Measurements from ENCODE around the gene TCTN2. TPM values are rescaled to one million over a fixed set of nuclear protein-coding genes. Genes with fewer than 3 reads are reported as not detected.

TCTN2 gene
- total RNA-seq, 1 donor from 2014 or later, result 9.2 TPM

DNA sequence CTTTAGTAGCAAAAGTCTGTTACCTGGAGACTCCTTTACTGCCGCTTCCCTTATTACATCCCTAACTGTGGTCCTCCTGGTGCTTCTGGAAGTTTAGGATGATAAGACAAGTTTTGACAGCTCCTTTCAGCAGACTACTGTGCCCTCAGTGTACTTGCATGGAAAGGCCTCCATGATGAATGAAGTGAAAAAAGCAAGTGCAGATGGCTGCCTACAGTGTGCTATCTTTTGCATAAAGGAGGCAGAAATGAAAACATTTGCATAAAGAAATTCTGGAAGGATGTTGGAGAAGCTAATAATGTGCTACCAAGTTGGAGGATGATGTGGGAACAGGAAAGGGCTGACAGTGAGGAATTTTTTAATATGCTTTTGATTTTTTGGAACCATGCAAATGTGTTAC is 4.5 kb downstream of the TCTN2 start:
- DNase-seq (ENCODE audit: low read depth) (no peak), FAIRE-seq (no peak)
- Histone ChIP-seq H3K27me3 (ENCODE audit: insufficient read depth, low read length) (no peaks in the 10 kb centered on the region), H4K20me1 (ENCODE audit: insufficient read depth, low read length) (no peaks in the 10 kb centered on the region), H3K4me2 (ENCODE audit: low read length) (no peak overlapping the region), H3K4me1 (ENCODE audit: insufficient read depth, low read length) (peaks cover 13% of the 10 kb centered on the region), H3K9ac (ENCODE audit: low read length) (no peak overlapping the region), H2AFZ (ENCODE audit: low read depth, low read length) (no peak overlapping the region), H3K36me3 (ENCODE audit: insufficient read depth, low read length) (no peaks in the 10 kb centered on the region), H3K27ac (ENCODE audit: low read depth, low read length) (no peak overlapping the region), H3K79me2 (ENCODE audit: insufficient read depth, low read length) (no peaks in the 10 kb centered on the region), H3K9me3 (ENCODE audit: insufficient read depth, low read depth, low read length) (no peaks in the 10 kb centered on the region), H3K4me3 (ENCODE audit: insufficient read depth, low read depth, low read length) (no peak overlapping the region)
- Mint-ChIP-seq H3K4me3 (ENCODE audit: unreplicated experiment) (no peak overlapping the region), H3K4me1 (ENCODE audit: low read depth, unreplicated experiment) (peaks cover 2% of the 10 kb centered on the region), H3K27me3 (ENCODE audit: low read depth, unreplicated experiment) (no peaks in the 10 kb centered on the region), H3K36me3 (ENCODE audit: low read depth, unreplicated experiment) (peaks cover 13% of the 10 kb centered on the region), H3K9me3 (ENCODE audit: unreplicated experiment) (no peaks in the 10 kb centered on the region), H3K27ac (ENCODE audit: unreplicated experiment) (no peak overlapping the region)
- no peak for TF ChIP-seq EZH2 (IDR thresholded peaks at IDR 0.05; ENCODE audit: insufficient read depth, low read length)
- TF ChIP-seq, protein P1, sequence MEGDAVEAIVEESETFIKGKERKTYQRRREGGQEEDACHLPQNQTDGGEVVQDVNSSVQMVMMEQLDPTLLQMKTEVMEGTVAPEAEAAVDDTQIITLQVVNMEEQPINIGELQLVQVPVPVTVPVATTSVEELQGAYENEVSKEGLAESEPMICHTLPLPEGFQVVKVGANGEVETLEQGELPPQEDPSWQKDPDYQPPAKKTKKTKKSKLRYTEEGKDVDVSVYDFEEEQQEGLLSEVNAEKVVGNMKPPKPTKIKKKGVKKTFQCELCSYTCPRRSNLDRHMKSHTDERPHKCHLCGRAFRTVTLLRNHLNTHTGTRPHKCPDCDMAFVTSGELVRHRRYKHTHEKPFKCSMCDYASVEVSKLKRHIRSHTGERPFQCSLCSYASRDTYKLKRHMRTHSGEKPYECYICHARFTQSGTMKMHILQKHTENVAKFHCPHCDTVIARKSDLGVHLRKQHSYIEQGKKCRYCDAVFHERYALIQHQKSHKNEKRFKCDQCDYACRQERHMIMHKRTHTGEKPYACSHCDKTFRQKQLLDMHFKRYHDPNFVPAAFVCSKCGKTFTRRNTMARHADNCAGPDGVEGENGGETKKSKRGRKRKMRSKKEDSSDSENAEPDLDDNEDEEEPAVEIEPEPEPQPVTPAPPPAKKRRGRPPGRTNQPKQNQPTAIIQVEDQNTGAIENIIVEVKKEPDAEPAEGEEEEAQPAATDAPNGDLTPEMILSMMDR (IDR thresholded peaks at IDR 0.05; ENCODE audit: insufficient read depth, low read depth, low read length), result no peak

DNA sequence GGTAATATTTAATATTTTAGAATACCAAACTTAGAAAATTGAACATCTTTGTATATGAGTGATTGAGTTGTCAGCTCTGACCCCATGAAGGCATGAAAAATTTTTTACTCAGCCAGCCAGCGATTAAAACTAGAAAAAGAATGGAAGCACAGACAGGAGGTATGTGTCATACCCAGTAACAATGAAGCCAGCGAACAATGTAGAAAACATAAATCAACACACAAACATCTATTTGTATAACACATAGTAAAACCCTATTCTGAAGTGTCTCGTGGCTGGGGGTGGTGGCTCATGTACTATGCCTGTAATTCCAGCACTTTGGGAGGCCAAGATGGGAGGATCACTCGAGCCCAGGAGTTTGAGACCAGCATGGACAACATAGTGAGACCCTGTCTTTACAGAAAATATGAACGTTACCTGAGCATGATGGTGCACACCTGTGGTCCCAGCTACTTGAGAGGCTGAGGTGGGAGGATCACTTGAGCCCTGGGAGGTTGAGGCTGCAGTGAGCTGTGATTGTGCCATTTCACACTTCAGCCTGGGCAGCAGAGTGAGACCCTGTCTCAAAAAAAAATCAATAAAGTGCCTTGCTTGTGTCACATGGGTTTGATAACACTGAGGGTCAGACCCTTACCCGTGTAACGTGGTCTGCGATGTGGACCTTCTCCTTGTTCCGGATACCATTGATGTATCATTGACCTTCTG is 5.9 kb downstream of the TCTN2 start:
- Histone ChIP-seq H3K27ac (ENCODE audit: low read depth, low read length) (no peak overlapping the region), H3K36me3 (ENCODE audit: insufficient read depth, low read length) (no peaks in the 10 kb centered on the region), H3K9me3 (ENCODE audit: insufficient read depth, low read depth, low read length) (no peaks in the 10 kb centered on the region), H4K20me1 (ENCODE audit: insufficient read depth, low read length) (no peaks in the 10 kb centered on the region), H3K79me2 (ENCODE audit: insufficient read depth, low read length) (no peaks in the 10 kb centered on the region), H3K4me2 (ENCODE audit: low read length) (no peak overlapping the region), H2AFZ (ENCODE audit: low read depth, low read length) (no peak overlapping the region), H3K27me3 (ENCODE audit: insufficient read depth, low read length) (no peaks in the 10 kb centered on the region), H3K9ac (ENCODE audit: low read length) (no peak overlapping the region), H3K4me3 (ENCODE audit: insufficient read depth, low read depth, low read length) (no peak overlapping the region), H3K4me1 (ENCODE audit: insufficient read depth, low read length) (peaks cover 4% of the 10 kb centered on the region)
- Mint-ChIP-seq H3K27ac (ENCODE audit: unreplicated experiment) (no peak overlapping the region), H3K4me1 (ENCODE audit: low read depth, unreplicated experiment) (peaks cover 2% of the 10 kb centered on the region), H3K27me3 (ENCODE audit: low read depth, unreplicated experiment) (no peaks in the 10 kb centered on the region), H3K36me3 (ENCODE audit: low read depth, unreplicated experiment) (peaks cover 20% of the 10 kb centered on the region), H3K9me3 (ENCODE audit: unreplicated experiment) (no peaks in the 10 kb centered on the region), H3K4me3 (ENCODE audit: unreplicated experiment) (no peak overlapping the region)
- no peak for DNase-seq (ENCODE audit: low read depth)
- no peak for FAIRE-seq
- TF ChIP-seq EZH2 (IDR thresholded peaks at IDR 0.05; ENCODE audit: insufficient read depth, low read length), result no peak
- TF ChIP-seq, protein P1 (IDR thresholded peaks at IDR 0.05; ENCODE audit: insufficient read depth, low read depth, low read length), result no peak

DNA sequence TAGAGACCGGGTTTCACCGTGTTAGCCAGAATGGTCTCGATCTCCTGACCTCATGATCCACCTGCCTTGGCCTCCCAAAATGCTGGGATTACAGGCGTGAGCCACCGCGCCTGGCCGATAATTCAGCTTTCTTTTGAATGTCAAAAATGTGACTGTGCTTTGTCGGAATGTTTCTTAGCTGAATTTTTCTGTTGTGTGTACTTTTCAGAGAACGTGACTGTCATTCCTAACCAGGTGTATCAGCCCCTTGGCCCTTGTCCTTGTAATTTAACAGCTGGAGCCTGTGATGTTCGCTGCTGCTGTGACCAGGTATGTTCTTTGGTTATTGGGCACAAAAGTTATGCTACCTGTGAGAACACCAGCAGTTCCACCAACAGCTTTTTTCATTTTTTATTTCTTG is 8.1 kb downstream of the TCTN2 start:
- DNase-seq (ENCODE audit: low read depth) (no peak), FAIRE-seq (no peak)
- Histone ChIP-seq H3K9me3 (ENCODE audit: insufficient read depth, low read depth, low read length) (no peaks in the 10 kb centered on the region), H4K20me1 (ENCODE audit: insufficient read depth, low read length) (no peaks in the 10 kb centered on the region), H3K9ac (ENCODE audit: low read length) (no peak overlapping the region), H3K79me2 (ENCODE audit: insufficient read depth, low read length) (no peaks in the 10 kb centered on the region), H3K27me3 (ENCODE audit: insufficient read depth, low read length) (no peaks in the 10 kb centered on the region), H3K4me2 (ENCODE audit: low read length) (no peak overlapping the region), H3K36me3 (ENCODE audit: insufficient read depth, low read length) (no peaks in the 10 kb centered on the region), H2AFZ (ENCODE audit: low read depth, low read length) (no peak overlapping the region), H3K4me1 (ENCODE audit: insufficient read depth, low read length) (no peaks in the 10 kb centered on the region), H3K27ac (ENCODE audit: low read depth, low read length) (no peak overlapping the region), H3K4me3 (ENCODE audit: insufficient read depth, low read depth, low read length) (no peak overlapping the region)
- H3K4me3 Mint-ChIP-seq (ENCODE audit: unreplicated experiment), result no peak overlapping the region
- H3K27ac Mint-ChIP-seq (ENCODE audit: unreplicated experiment), result no peak overlapping the region
- H3K4me1 Mint-ChIP-seq (ENCODE audit: low read depth, unreplicated experiment), result no peaks in the 10 kb centered on the region
- H3K36me3 Mint-ChIP-seq (ENCODE audit: low read depth, unreplicated experiment), result peaks cover 15% of the 10 kb centered on the region
- TF ChIP-seq, protein P1 (IDR thresholded peaks at IDR 0.05; ENCODE audit: insufficient read depth, low read depth, low read length), result no peak
- no peaks in the 10 kb centered on the region for H3K27me3 Mint-ChIP-seq (ENCODE audit: low read depth, unreplicated experiment)
- no peaks in the 10 kb centered on the region for H3K9me3 Mint-ChIP-seq (ENCODE audit: unreplicated experiment)

Measured in astrocyte (in vitro differentiated cells and primary cell).